HepG2 (cell line): ENCODE measurements around the gene GADL1. TPM values are rescaled to one million over a fixed set of nuclear protein-coding genes. Genes with fewer than 3 reads are reported as not detected.

ENCODE experiments used
- ATAC-seq: fragments of 200-7000 bp; cut with Tn5 transposase; 3 replicates; pipeline ENCODE4 v1.9.1; 2020; ENCODE audit warnings: mild to moderate bottlenecking, moderate library complexity
- BruUV-seq: library from RNA; stranded (reverse); fragments of 400-500 nt; replicated peaks from 2 replicates; lab custom pipeline; 2021; lab: Mats Ljungman, UMichigan
- CTCF ChIA-PET: fragments of 300-600 bp; formaldehyde crosslinking; extraction: SDS; loops from one replicate; lab custom pipeline; 2021; ENCODE audit warnings: low total read pairs, inconsistent platforms, low intra/inter-chr PET ratio; lab: Yijun Ruan, JAX
- POLR2A ChIA-PET: fragments of 350-600 bp; sonication (Branson Sonifier 250); formaldehyde crosslinking; loops from one replicate; lab custom pipeline; 2020; ENCODE audit warnings: antibody characterized with exemption, inconsistent platforms; lab: Yijun Ruan, JAX
- DNase-seq: peaks from one replicate; pipeline ENCODE4 v3.0.0-alpha.2; 2015; ENCODE audit warnings: low spot score
- FAIRE-seq: peaks from 3 replicates; lab custom pipeline; 2011; peaks lifted over from hg19 to GRCh38; lab: Jason Lieb, UNC
- H2AFZ ChIP-seq: one replicate; pipeline ENCODE4 v1.6.1; 2011; ENCODE audit warnings: low read length, inconsistent platforms
- H3K27ac ChIP-seq: fragments of 300-600 bp; 3 replicates; pipeline ENCODE4 v1.8.0; 2011; ENCODE audit warnings: mixed run types, mild to moderate bottlenecking, mixed read lengths, low read length, inconsistent platforms; ENCODE audit not compliant: insufficient read depth; ENCODE audit errors: extremely low read length
- H3K27me3 ChIP-seq, 2 experiments: fragments of 200-600 bp in 1 of 2; 2 replicates in 1 of 2; 3 replicates in 1 of 2; pipeline versions ENCODE4 v1.6.0 to v1.8.0; 2011; ENCODE audit warnings: low read length in 2 of 2, mild to moderate bottlenecking in 2 of 2, moderate library complexity in 2 of 2, inconsistent platforms in 1 of 2; ENCODE audit not compliant: insufficient read depth in 2 of 2, control insufficient read depth in 1 of 2
- H3K36me3 ChIP-seq, 2 experiments: fragments of 200-600 bp in 1 of 2; replicated peaks in 1 of 2; 2 replicates in 1 of 2; 3 replicates in 1 of 2; pipeline versions ENCODE4 v1.5.1 to v1.8.0; 2011; ENCODE audit warnings: low read length in 2 of 2, inconsistent platforms in 1 of 2; ENCODE audit not compliant: insufficient read depth in 2 of 2, control insufficient read depth in 1 of 2
- H3K4me1 ChIP-seq: 2 replicates; pipeline ENCODE4 v1.5.1; 2012; ENCODE audit warnings: low read length, inconsistent platforms; ENCODE audit not compliant: insufficient read depth
- H3K4me2 ChIP-seq: 2 replicates; pipeline ENCODE4 v1.6.0; 2011; ENCODE audit warnings: low read depth, low read length, inconsistent platforms
- H3K4me3 ChIP-seq, 3 experiments: fragments of 200-600 bp in 1 of 3; sonication (generic), shearing (Covaris generic) in 1 of 3; replicated peaks in 1 of 3; 2 replicates each; pipeline ENCODE4 v1.5.1; 2011 to 2016; ENCODE audit warnings: low read length in 3 of 3, inconsistent platforms in 2 of 3, low read depth in 2 of 3, mild to moderate bottlenecking in 2 of 3, control low read depth in 1 of 3, mixed read lengths in 1 of 3; ENCODE audit not compliant: insufficient read depth in 1 of 3
- H3K79me2 ChIP-seq: one replicate; pipeline ENCODE4 v1.6.1; 2011; ENCODE audit warnings: low read length, inconsistent platforms; ENCODE audit not compliant: insufficient read depth
- H3K9ac ChIP-seq: 2 replicates; pipeline ENCODE4 v1.6.0; 2011; ENCODE audit warnings: mild to moderate bottlenecking, low read depth, low read length, inconsistent platforms; ENCODE audit not compliant: insufficient read depth
- H3K9me3 ChIP-seq: 2 replicates; pipeline ENCODE4 v1.5.1; 2012; ENCODE audit warnings: mild to moderate bottlenecking, low read length
- H4K20me1 ChIP-seq: 2 replicates; pipeline ENCODE4 v1.6.0; 2011; ENCODE audit warnings: inconsistent platforms, mild to moderate bottlenecking, low read length, moderate library complexity; ENCODE audit not compliant: insufficient read depth
- MAFF ChIP-seq: IDR thresholded peaks from 2 replicates; pipeline ENCODE4 v1.6.1; 2011; ENCODE audit warnings: low read depth, low read length, improper control_type of control experiment
- MAFK ChIP-seq, 2 experiments: IDR thresholded peaks in 1 of 2; conservative IDR thresholded peaks in 1 of 2; 2 replicates each; pipeline ENCODE4 v1.6.1; 2011; ENCODE audit warnings: improper control_type of control experiment in 2 of 2, low read length in 2 of 2
- SAFB2 ChIP-seq: sonication (generic); formaldehyde crosslinking; IDR thresholded peaks from 2 replicates; pipeline ENCODE4 v1.5.1; 2020; ENCODE audit warnings: missing genetic modification reagents, low read depth, mild to moderate bottlenecking, borderline replicate concordance
- SMC3 ChIP-seq: IDR thresholded peaks from 2 replicates; pipeline ENCODE4 v1.6.1; 2011; ENCODE audit warnings: low read length, improper control_type of control experiment
- STAG1 ChIP-seq: sonication (generic); formaldehyde crosslinking; IDR thresholded peaks from 2 replicates; pipeline ENCODE4 v1.4.0; 2020; ENCODE audit warnings: missing genetic modification reagents
- ZNF33A ChIP-seq: sonication (generic); formaldehyde crosslinking; IDR thresholded peaks from 2 replicates; pipeline ENCODE4 v1.5.1; 2020; ENCODE audit warnings: missing genetic modification reagents, mild to moderate bottlenecking, moderate library complexity, borderline replicate concordance
- ZNF570 ChIP-seq: sonication (generic); formaldehyde crosslinking; IDR thresholded peaks from 2 replicates; pipeline ENCODE4 v1.4.0; 2020; ENCODE audit warnings: mild to moderate bottlenecking, missing genetic modification reagents, borderline replicate concordance
- WGBS: methylation state at CpG from one replicate; pipeline ENCODE4 v1.1.6; 2017; ENCODE audit warnings: low lambda C conversion rate; 5-methylcytosine and 5-hydroxymethylcytosine counted together
- in situ Hi-C: cut with HindIII; loops from 2 replicates; pipeline ENCODE4 v1.10.0; 2017; ENCODE audit warnings: low pct_unique_long_range_greater_than_20kb; ENCODE audit not compliant: extremely low pct_ligation_motif_present
- intact Hi-C: fragments of 100-400 bp; cut with micrococcal nuclease; formaldehyde crosslinking; loops from one replicate; pipeline ENCODE4 v1.10.0; 2022; ENCODE audit not compliant: unreplicated experiment
- polyA plus RNA-seq, 8 experiments: library from polyadenylated mRNA; depleted of rRNA in 3 of 8; stranded (reverse) in 7 of 8; unstranded in 1 of 8; fragments of >200 nt; fragmentation: Illumina TruSeq in 4 of 8; extraction: Trizol in 4 of 8; gene quantifications; 2 replicates each; pipeline versions ENCODE4 v1.2.1 to v1.2.3, GENCODE V29; 2011 to 2016; ENCODE audit warnings: low read depth in 4 of 8, missing spikeins in 1 of 8, mixed read lengths in 1 of 8; ENCODE audit not compliant: insufficient read depth in 1 of 8
- total RNA-seq, 5 experiments: library from RNA; depleted of rRNA; stranded (reverse); fragments of >200 nt; fragmentation: Illumina TruSeq; extraction: Trizol; gene quantifications; 2 replicates each; pipeline ENCODE4 v1.2.3, GENCODE V29; 2016; ENCODE audit warnings: low read depth in 1 of 5
- TF ChIP-seq, protein P1 (sequence below): sonication (generic); formaldehyde crosslinking; IDR thresholded peaks from 2 replicates; pipeline ENCODE4 v1.5.0; 2020; ENCODE audit warnings: mild to moderate bottlenecking, missing genetic modification reagents, moderate library complexity

Gene GADL1
- total and polyA plus RNA-seq, 2 of the 13 experiments (the other 11 are each of a cell fraction or from before 2014, with no cell fraction given) = not detected

- peak; percentile 20 for TF ChIP-seq SMC3
- TF ChIP-seq, protein P1, sequence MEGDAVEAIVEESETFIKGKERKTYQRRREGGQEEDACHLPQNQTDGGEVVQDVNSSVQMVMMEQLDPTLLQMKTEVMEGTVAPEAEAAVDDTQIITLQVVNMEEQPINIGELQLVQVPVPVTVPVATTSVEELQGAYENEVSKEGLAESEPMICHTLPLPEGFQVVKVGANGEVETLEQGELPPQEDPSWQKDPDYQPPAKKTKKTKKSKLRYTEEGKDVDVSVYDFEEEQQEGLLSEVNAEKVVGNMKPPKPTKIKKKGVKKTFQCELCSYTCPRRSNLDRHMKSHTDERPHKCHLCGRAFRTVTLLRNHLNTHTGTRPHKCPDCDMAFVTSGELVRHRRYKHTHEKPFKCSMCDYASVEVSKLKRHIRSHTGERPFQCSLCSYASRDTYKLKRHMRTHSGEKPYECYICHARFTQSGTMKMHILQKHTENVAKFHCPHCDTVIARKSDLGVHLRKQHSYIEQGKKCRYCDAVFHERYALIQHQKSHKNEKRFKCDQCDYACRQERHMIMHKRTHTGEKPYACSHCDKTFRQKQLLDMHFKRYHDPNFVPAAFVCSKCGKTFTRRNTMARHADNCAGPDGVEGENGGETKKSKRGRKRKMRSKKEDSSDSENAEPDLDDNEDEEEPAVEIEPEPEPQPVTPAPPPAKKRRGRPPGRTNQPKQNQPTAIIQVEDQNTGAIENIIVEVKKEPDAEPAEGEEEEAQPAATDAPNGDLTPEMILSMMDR (CRISPR knock-in tag) = peak; percentile 60
- TF ChIP-seq ZNF570 (CRISPR knock-in tag) = no peak
- TF ChIP-seq ZNF33A (CRISPR knock-in tag) = no peak
- TF ChIP-seq STAG1 (CRISPR knock-in tag) = peak; percentile 65
- BruUV-seq = no TSS peak
- in situ Hi-C loops = no loop called here
- H3K27ac ChIP-seq = no peak overlapping the region
- no peak overlapping the region for H2AFZ ChIP-seq
- intact Hi-C loops = loop anchor here (5.0 kb wide), 1 partner anchor 198 kb away; no protein-coding TSS in a partner anchor
- no peaks in the 10 kb centered on the region for H3K27me3 ChIP-seq
- ATAC-seq = peak; percentile 76
- H3K36me3 ChIP-seq = no peaks in the 10 kb centered on the region
- CTCF ChIA-PET = no interaction called here
- H3K4me3 ChIP-seq = no peak overlapping the region
- H3K79me2 ChIP-seq = no peaks in the 10 kb centered on the region
- DNase-seq = peak; percentile 16
- no peaks in the 10 kb centered on the region for H3K9me3 ChIP-seq
- POLR2A ChIA-PET = no interaction called here
- FAIRE-seq = peak; percentile 53
- H3K4me1 ChIP-seq = no peaks in the 10 kb centered on the region
- no peaks in the 10 kb centered on the region for H4K20me1 ChIP-seq
- no peak overlapping the region for H3K4me2 ChIP-seq
- H3K9ac ChIP-seq = no peak overlapping the region
- WGBS = 14% methylated on average over 6 of the region's 6 CpGs
Observed at GRCh38 chr3:30934208-30934550, 39.7 kb upstream of the GADL1 start.

- no TSS peak for BruUV-seq
- intact Hi-C loops (loop anchor here (5.0 kb wide), 1 partner anchor 199 kb away; no protein-coding TSS in a partner anchor), in situ Hi-C loops (no loop called here)
- no peak overlapping the region for H3K4me3 ChIP-seq
- POLR2A ChIA-PET = no interaction called here
- H4K20me1 ChIP-seq = no peaks in the 10 kb centered on the region
- H3K4me1 ChIP-seq = no peaks in the 10 kb centered on the region
- H3K9ac ChIP-seq = no peak overlapping the region
- H3K36me3 ChIP-seq = no peaks in the 10 kb centered on the region
- no peaks in the 10 kb centered on the region for H3K79me2 ChIP-seq
- H3K4me2 ChIP-seq = no peak overlapping the region; the same call in 1 of the 2 replicates
- TF ChIP-seq MAFK (conservative IDR thresholded peaks at IDR 0.05 in 1 of 2, IDR thresholded peaks at IDR 0.05 in 1 of 2; ENCODE audit: low read length in 2 of 2) = peak; percentile 68 to 70
- peak; percentile 68 for TF ChIP-seq MAFF
- no peak for TF ChIP-seq SAFB2 (CRISPR knock-in tag)
- no peaks in the 10 kb centered on the region for H3K27me3 ChIP-seq
- DNase-seq (no peak), FAIRE-seq (no peak), ATAC-seq (peak; percentile 60)
- H3K27ac ChIP-seq = no peak overlapping the region
- CTCF ChIA-PET = no interaction called here
- WGBS = 1% methylated on average over 5 of the region's 5 CpGs
- peak overlapping the region; percentile 21 for H2AFZ ChIP-seq
- no peaks in the 10 kb centered on the region for H3K9me3 ChIP-seq
Observed at GRCh38 chr3:30933478-30934207, 39.2 kb upstream of the GADL1 start.
